GF-D8 (cell line): ENCODE measurements around the gene CABP7.

ENCODE experiments used
- DNase-seq: peaks from one replicate; lab custom pipeline; 2025; lab: John Stamatoyannopoulos, UW

The CABP7 gene

GRCh38 chr22:29719899-29720645 lies at the start of gene CABP7:
Gene CABP7, plus strand, starts transcription at chr22:29720003. Its CDS starts 422 bp downstream, at chr22:29720425.
- DNase-seq: no peak

GRCh38 chr22:29670626-29671025 lies 49.2 kb upstream of the CABP7 start:
- no peak for DNase-seq

GRCh38 chr22:29673361-29674066 lies 46.3 kb upstream of the CABP7 start:
- DNase-seq: no peak

- DNase-seq: no peak
These were observed 45.7 kb upstream of the CABP7 start for GRCh38 chr22:29674121-29674520.

GRCh38 chr22:29679316-29679715 lies 40.5 kb upstream of the CABP7 start:
- no peak for DNase-seq

GRCh38 chr22:29683536-29683935 lies 36.3 kb upstream of the CABP7 start:
- DNase-seq: no peak

GRCh38 chr22:29684244-29684643 lies 35.6 kb upstream of the CABP7 start:
- no peak for DNase-seq

GRCh38 chr22:29689206-29689879 lies 30.5 kb upstream of the CABP7 start:
- DNase-seq: no peak

- no peak for DNase-seq
These were observed 30.0 kb upstream of the CABP7 start for GRCh38 chr22:29689880-29690213.

- no peak for DNase-seq
These were observed 29.3 kb upstream of the CABP7 start for GRCh38 chr22:29690476-29690875.

GRCh38 chr22:29691636-29692326 lies 28.0 kb upstream of the CABP7 start:
- DNase-seq: no peak

GRCh38 chr22:29692327-29692640 lies 27.5 kb upstream of the CABP7 start:
- no peak for DNase-seq

- DNase-seq: no peak
These were observed 26.6 kb upstream of the CABP7 start for GRCh38 chr22:29693161-29693560.

GRCh38 chr22:29693671-29694070 lies 26.1 kb upstream of the CABP7 start:
- DNase-seq: no peak

- DNase-seq: no peak
These were observed 24.5 kb upstream of the CABP7 start for GRCh38 chr22:29695129-29695926.

GRCh38 chr22:29697853-29698598 lies 21.8 kb upstream of the CABP7 start:
- no peak for DNase-seq

- no peak for DNase-seq
These were observed 19.4 kb upstream of the CABP7 start for GRCh38 chr22:29700206-29700899.

GRCh38 chr22:29700900-29701154 lies 19.0 kb upstream of the CABP7 start:
- no peak for DNase-seq

GRCh38 chr22:29701155-29701999 lies 18.4 kb upstream of the CABP7 start:
- peak; percentile 30 for DNase-seq
